HG03097 (cell line): Measurements from ENCODE around the gene RABAC1.

ENCODE experiments used
- ATAC-seq: cut with Tn5 transposase; IDR thresholded peaks from one replicate; pipeline ENCODE4 v1.9.1; 2021; ENCODE audit not compliant: unreplicated experiment, low FRiP score

Gene RABAC1

GRCh38 chr19:41990028-41990427 is 30.9 kb upstream of the RABAC1 start:
- ATAC-seq = no peak

GRCh38 chr19:41988947-41989346 is 29.8 kb upstream of the RABAC1 start:
- no peak for ATAC-seq

- no peak for ATAC-seq
These were observed 28.2 kb upstream of the RABAC1 start for GRCh38 chr19:41987141-41987860.

GRCh38 chr19:41984961-41985360 is 25.8 kb upstream of the RABAC1 start:
- no peak for ATAC-seq

GRCh38 chr19:41981724-41982123 is 22.6 kb upstream of the RABAC1 start:
- ATAC-seq = no peak

GRCh38 chr19:41978470-41978869 is 19.3 kb upstream of the RABAC1 start:
- ATAC-seq = no peak

GRCh38 chr19:41977916-41978315 is 18.8 kb upstream of the RABAC1 start:
- ATAC-seq = no peak

- ATAC-seq = no peak
These were observed 15.5 kb upstream of the RABAC1 start for GRCh38 chr19:41974652-41975051.

- ATAC-seq = no peak
These were observed 12.2 kb upstream of the RABAC1 start for GRCh38 chr19:41971363-41971762.

- no peak for ATAC-seq
These were observed 10.8 kb upstream of the RABAC1 start for GRCh38 chr19:41969772-41970458.

GRCh38 chr19:41968751-41969595 is 9.9 kb upstream of the RABAC1 start:
- no peak for ATAC-seq

- ATAC-seq = no peak
These were observed 8.1 kb upstream of the RABAC1 start for GRCh38 chr19:41967054-41967783.

GRCh38 chr19:41965106-41965505 is 6.0 kb upstream of the RABAC1 start:
- no peak for ATAC-seq

GRCh38 chr19:41960973-41961372 is 1.9 kb upstream of the RABAC1 start:
- ATAC-seq = no peak

GRCh38 chr19:41958367-41959055 is 610 bp downstream of the RABAC1 start:
- no peak for ATAC-seq

GRCh38 chr19:41957838-41958366 is 1.2 kb downstream of the RABAC1 start:
- no peak for ATAC-seq

- ATAC-seq = no peak
These were observed 1.8 kb downstream of the RABAC1 start for GRCh38 chr19:41957161-41957837.

GRCh38 chr19:41956621-41957020 is 2.5 kb downstream of the RABAC1 start:
- ATAC-seq = no peak

- ATAC-seq = no peak
These were observed 3.6 kb downstream of the RABAC1 start for GRCh38 chr19:41955521-41955920.
